HG03378 (cell line): ENCODE data around the gene APLN.

ENCODE experiments used
- ATAC-seq: cut with Tn5 transposase; IDR thresholded peaks from one replicate; pipeline ENCODE4 v1.9.1; 2021; ENCODE audit warnings: mild to moderate bottlenecking, moderate library complexity; ENCODE audit not compliant: unreplicated experiment

APLN gene

GRCh38 chrX:129642641-129643040 lies 12.1 kb downstream of the APLN start:
- ATAC-seq: no peak

GRCh38 chrX:129641941-129642340 lies 12.8 kb downstream of the APLN start:
- no peak for ATAC-seq

GRCh38 chrX:129641469-129641868 lies 13.3 kb downstream of the APLN start:
- ATAC-seq: no peak

- ATAC-seq: no peak
Observed at GRCh38 chrX:129640737-129641136, 14.0 kb downstream of the APLN start.

GRCh38 chrX:129638917-129639316 lies 15.8 kb downstream of the APLN start:
- no peak for ATAC-seq

- ATAC-seq: peak; percentile 82
Observed at GRCh38 chrX:129637217-129638109, 17.3 kb downstream of the APLN start.

- no peak for ATAC-seq
Observed at GRCh38 chrX:129636175-129636681, 18.5 kb downstream of the APLN start.

GRCh38 chrX:129634541-129634940 lies 20.2 kb downstream of the APLN start:
- ATAC-seq: no peak

GRCh38 chrX:129632443-129632842 lies 22.3 kb downstream of the APLN start:
- no peak for ATAC-seq

GRCh38 chrX:129631849-129632248 lies 22.9 kb downstream of the APLN start:
- no peak for ATAC-seq

- no peak for ATAC-seq
Observed at GRCh38 chrX:129629837-129630236, 24.9 kb downstream of the APLN start.

GRCh38 chrX:129626026-129626425 lies 28.7 kb downstream of the APLN start:
- no peak for ATAC-seq

GRCh38 chrX:129622757-129623301 lies 31.9 kb downstream of the APLN start:
- no peak for ATAC-seq

- no peak for ATAC-seq
Observed at GRCh38 chrX:129618997-129619396, 35.8 kb downstream of the APLN start.

GRCh38 chrX:129617420-129617819 lies 37.3 kb downstream of the APLN start:
- ATAC-seq: no peak

GRCh38 chrX:129614481-129615255 lies 40.1 kb downstream of the APLN start:
- ATAC-seq: no peak

GRCh38 chrX:129613596-129613995 lies 41.2 kb downstream of the APLN start:
- no peak for ATAC-seq

GRCh38 chrX:129612396-129612795 lies 42.4 kb downstream of the APLN start:
- ATAC-seq: no peak

GRCh38 chrX:129609395-129609794 lies 45.4 kb downstream of the APLN start:
- no peak for ATAC-seq

- ATAC-seq: no peak
Observed at GRCh38 chrX:129608496-129608895, 46.3 kb downstream of the APLN start.

GRCh38 chrX:129606918-129607317 lies 47.8 kb downstream of the APLN start:
- no peak for ATAC-seq
